RWPE2 (cell line): ENCODE results near the gene NCAPH2.

Experiments
- ATAC-seq: fragments of 200-7000 bp; cut with Tn5 transposase; 3 replicates; pipeline ENCODE4 v1.9.1; 2021; ENCODE audit warnings: low read depth
- DNase-seq: peaks from one replicate; pipeline ENCODE4 v3.0.0-alpha.2; 2020; ENCODE audit warnings: low spot score
- H3K27ac ChIP-seq: fragments of 450-650 bp; 2 replicates; pipeline ENCODE4 v1.5.1; 2017; ENCODE audit warnings: mild to moderate bottlenecking; ENCODE audit not compliant: poor library complexity, severe bottlenecking
- H3K27me3 ChIP-seq: fragments of 250-450 bp; sonication (Bioruptor Pico); 2 replicates; pipeline ENCODE4 v1.5.1; 2021; ENCODE audit warnings: mild to moderate bottlenecking, moderate library complexity; ENCODE audit not compliant: insufficient read depth, poor library complexity, severe bottlenecking
- H3K36me3 ChIP-seq: fragments of 250-450 bp; sonication (Bioruptor Pico); 2 replicates; pipeline ENCODE4 v1.5.1; 2020; ENCODE audit warnings: low read depth, mild to moderate bottlenecking, moderate library complexity
- H3K4me1 ChIP-seq: fragments of 250-450 bp; sonication (Bioruptor Pico); 2 replicates; pipeline ENCODE4 v1.5.1; 2021; ENCODE audit warnings: mild to moderate bottlenecking, moderate library complexity; ENCODE audit not compliant: insufficient read depth, poor library complexity, severe bottlenecking
- H3K4me3 ChIP-seq: fragments of 250-450 bp; sonication (Bioruptor Pico); 2 replicates; pipeline ENCODE4 v1.5.1; 2021; ENCODE audit warnings: mild to moderate bottlenecking, moderate library complexity; ENCODE audit not compliant: severe bottlenecking
- H3K9me3 ChIP-seq: fragments of 250-450 bp; sonication (Bioruptor Pico); 2 replicates; pipeline ENCODE4 v1.5.1; 2021; ENCODE audit warnings: mild to moderate bottlenecking, moderate library complexity; ENCODE audit not compliant: severe bottlenecking
- TF ChIP-seq, protein P1 (sequence below): fragments of 450-650 bp; IDR thresholded peaks from one replicate; pipeline ENCODE4 v1.5.1; 2017; ENCODE audit warnings: mild to moderate bottlenecking, moderate library complexity; ENCODE audit not compliant: poor library complexity, severe bottlenecking

NCAPH2 gene

GRCh38 chr22:50523806-50524675, 16.0 kb downstream of the NCAPH2 start:
- TF ChIP-seq, protein P1, sequence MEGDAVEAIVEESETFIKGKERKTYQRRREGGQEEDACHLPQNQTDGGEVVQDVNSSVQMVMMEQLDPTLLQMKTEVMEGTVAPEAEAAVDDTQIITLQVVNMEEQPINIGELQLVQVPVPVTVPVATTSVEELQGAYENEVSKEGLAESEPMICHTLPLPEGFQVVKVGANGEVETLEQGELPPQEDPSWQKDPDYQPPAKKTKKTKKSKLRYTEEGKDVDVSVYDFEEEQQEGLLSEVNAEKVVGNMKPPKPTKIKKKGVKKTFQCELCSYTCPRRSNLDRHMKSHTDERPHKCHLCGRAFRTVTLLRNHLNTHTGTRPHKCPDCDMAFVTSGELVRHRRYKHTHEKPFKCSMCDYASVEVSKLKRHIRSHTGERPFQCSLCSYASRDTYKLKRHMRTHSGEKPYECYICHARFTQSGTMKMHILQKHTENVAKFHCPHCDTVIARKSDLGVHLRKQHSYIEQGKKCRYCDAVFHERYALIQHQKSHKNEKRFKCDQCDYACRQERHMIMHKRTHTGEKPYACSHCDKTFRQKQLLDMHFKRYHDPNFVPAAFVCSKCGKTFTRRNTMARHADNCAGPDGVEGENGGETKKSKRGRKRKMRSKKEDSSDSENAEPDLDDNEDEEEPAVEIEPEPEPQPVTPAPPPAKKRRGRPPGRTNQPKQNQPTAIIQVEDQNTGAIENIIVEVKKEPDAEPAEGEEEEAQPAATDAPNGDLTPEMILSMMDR: no peak
- peaks cover 17% of the 10 kb centered on the region for H3K36me3 ChIP-seq
- no peaks in the 10 kb centered on the region for H3K4me1 ChIP-seq
- no peaks in the 10 kb centered on the region for H3K9me3 ChIP-seq
- H3K27ac ChIP-seq: peak overlapping the region; percentile 81
- no peaks in the 10 kb centered on the region for H3K27me3 ChIP-seq
- DNase-seq: peak; percentile 55
- H3K4me3 ChIP-seq: peak overlapping the region; percentile 51
- ATAC-seq: no peak

- DNase-seq (no peak), ATAC-seq (no peak)
- Histone ChIP-seq H3K27me3 (no peaks in the 10 kb centered on the region), H3K36me3 (peaks cover 13% of the 10 kb centered on the region), H3K27ac (peak overlapping the region; percentile 81), H3K9me3 (no peaks in the 10 kb centered on the region), H3K4me1 (no peaks in the 10 kb centered on the region), H3K4me3 (peak overlapping the region; percentile 51)
- TF ChIP-seq, protein P1: no peak
Measured at GRCh38 chr22:50524676-50525103, 16.7 kb downstream of the NCAPH2 start.

DNA sequence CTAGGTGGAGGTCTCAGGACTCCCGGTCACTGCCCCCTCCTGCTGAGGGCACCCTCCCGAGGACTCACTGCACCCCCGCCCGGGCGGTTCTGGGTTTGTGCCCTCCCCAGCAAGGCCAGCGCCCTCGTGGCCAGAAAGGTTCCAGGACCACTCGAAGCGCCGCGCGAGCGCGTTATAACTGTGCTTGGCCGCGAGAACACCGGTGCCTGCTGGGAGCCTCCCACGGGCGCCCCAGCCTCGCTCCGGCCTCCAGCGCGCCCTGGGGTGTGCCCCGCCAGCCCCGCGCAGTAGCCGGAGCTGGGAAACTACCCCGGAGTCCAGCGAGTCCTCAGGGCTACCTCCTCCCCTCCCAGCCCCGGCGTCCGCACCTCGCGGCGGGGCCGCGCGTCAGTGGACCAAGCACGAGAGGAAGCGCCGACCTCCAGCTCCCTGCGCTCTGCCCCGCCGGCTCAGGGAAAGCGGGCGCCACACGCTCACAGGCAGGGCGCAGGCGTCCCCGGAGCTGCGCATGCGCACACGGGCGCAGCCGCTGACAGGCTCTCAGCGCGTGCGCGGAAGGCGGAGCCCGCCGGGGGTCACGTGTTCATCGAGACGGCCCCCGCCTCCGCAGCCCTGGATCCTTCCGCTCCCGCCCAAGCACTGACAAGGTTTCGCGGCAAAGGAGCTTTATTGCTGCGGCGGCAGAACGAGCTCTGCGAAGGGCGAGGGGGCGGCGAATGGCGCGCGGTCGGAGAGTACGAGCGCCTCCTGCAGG, 17.3 kb downstream of the NCAPH2 start, which contains the start of gene SCO2:
TSS of gene SCO2 (minus strand) at position 495 of the 754 bp plus-strand sequence. CDS start 1,187 bp downstream, outside the sequence.
- TF ChIP-seq, protein P1: no peak
- Histone ChIP-seq H3K27ac (peak within 1 kb of the TSS; percentile 81), H3K4me1 (no peaks in the 10 kb centered on the region), H3K27me3 (no peaks in the 10 kb centered on the region), H3K4me3 (peak within 1 kb of the TSS; percentile 51), H3K36me3 (peaks cover 8% of the 10 kb centered on the region), H3K9me3 (no peaks in the 10 kb centered on the region)
- DNase-seq (peak; percentile 95), ATAC-seq (peak; percentile 45)

GRCh38 chr22:50525858-50526107, 17.8 kb downstream of the NCAPH2 start:
- Histone ChIP-seq H3K27ac (peak overlapping the region; percentile 81), H3K27me3 (no peaks in the 10 kb centered on the region), H3K9me3 (no peaks in the 10 kb centered on the region), H3K36me3 (peaks cover 4% of the 10 kb centered on the region; the same call in 1 of the 2 replicates), H3K4me1 (no peaks in the 10 kb centered on the region), H3K4me3 (peak overlapping the region; percentile 51)
- no peak for DNase-seq
- TF ChIP-seq, protein P1: no peak
- no peak for ATAC-seq
